ENCODE results near the gene WWP2.

WWP2 gene

DNA sequence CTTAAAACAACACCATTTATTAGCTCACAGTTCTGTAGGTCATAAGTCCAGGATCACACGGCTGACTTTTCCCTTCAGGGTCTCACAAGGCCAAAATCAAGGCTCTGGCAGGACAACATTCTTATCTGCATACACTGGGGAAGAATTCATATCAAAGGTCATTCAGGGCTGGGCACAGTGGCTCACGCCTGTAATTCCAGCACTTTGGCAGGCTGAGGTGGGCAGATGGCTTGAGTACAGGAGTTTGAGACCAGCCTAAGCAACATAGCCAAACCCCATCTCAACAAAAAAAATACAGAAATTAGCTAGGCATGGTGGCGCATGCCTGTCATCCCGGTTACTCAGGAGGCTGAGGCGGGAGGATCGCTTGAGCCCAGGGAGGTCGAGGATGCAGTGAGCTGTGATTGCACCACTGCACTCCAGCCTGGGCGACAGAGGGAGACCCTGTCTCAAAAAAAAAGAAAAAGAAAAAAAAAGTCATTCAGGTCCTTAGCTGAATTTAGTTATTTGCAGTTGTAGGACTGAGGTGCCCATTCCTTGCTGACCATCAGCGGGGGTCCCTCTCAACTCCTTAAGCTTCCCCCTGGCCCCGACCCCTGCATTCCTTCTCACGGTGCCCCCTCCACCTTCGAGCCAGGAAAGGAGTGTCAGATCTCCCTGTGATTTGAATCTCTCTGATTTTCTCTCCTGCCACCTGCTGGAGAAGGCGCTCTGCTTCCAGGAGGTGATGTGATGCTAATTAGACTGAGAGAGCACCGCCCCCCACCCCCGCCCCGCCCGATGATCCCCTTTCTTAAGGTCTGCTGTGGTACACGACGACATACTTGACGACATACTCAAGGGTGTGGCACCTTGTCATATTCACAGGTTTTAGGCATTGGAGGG lies 97.2 kb downstream of the WWP2 start:
- DNase-seq (ENCODE audit: low spot score) = no peak

GRCh38 chr16:69860233-69861231 lies 98.4 kb downstream of the WWP2 start:
- DNase-seq (ENCODE audit: low spot score) = no peak

DNA sequence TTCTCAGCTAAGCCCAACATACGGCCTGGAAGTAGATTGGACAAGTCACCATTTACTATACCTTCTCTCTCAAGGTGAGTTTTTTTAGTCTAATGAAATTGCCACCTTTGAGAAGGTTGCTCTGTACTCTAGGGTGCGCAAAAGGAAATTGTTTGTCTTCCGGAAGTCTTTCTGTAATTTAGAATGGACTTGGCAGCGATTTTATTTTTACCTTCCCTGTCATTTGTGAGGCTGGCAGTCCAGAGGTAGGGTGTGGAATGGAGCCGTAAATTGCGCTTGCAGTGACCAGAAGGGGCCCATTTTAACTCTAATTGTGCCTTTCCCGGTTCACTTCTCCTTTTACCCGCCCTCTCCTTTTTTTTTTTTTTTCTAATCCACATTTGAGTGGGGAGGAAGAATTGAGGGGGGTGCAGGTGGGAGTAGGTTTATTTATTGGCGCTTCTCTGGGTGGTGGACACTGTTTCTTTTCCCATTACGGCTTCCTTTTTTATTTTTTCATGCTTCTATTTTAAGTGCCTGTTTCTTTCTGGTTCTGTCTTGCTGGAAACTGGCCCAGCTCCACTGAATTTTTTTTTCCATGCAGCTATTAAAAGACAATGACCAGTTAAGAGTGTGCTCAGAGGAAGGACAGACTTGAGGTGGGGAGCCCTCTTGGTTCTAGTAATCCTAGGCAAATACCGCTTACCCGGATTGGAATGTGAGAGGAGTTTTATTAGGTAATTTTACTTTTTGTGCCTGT lies 99.3 kb downstream of the WWP2 start:
- DNase-seq (ENCODE audit: low spot score) = no peak

- DNase-seq (ENCODE audit: low spot score) = no peak
These were observed 101.5 kb downstream of the WWP2 start for GRCh38 chr16:69863401-69864281.

DNA sequence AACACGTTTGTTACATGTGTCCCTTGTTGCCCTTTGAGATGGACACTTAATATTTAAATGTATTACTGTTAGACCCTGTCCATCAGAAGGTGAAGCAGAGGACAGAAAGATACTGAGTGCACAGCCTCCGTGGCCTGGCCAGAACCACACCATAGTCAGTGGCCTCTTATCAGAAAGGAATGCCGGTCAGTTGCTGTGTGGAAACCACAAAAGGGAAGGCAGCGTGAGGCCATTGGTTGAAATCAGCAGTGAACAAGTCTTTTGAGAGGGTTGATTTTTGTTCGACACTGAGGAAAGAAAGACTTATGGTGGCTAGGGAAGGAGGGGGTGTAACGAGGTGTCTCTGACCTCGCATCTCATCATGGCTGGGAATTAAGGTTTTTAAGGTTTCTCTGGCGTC lies 103.6 kb downstream of the WWP2 start:
- DNase-seq (ENCODE audit: low spot score) = no peak

DNA sequence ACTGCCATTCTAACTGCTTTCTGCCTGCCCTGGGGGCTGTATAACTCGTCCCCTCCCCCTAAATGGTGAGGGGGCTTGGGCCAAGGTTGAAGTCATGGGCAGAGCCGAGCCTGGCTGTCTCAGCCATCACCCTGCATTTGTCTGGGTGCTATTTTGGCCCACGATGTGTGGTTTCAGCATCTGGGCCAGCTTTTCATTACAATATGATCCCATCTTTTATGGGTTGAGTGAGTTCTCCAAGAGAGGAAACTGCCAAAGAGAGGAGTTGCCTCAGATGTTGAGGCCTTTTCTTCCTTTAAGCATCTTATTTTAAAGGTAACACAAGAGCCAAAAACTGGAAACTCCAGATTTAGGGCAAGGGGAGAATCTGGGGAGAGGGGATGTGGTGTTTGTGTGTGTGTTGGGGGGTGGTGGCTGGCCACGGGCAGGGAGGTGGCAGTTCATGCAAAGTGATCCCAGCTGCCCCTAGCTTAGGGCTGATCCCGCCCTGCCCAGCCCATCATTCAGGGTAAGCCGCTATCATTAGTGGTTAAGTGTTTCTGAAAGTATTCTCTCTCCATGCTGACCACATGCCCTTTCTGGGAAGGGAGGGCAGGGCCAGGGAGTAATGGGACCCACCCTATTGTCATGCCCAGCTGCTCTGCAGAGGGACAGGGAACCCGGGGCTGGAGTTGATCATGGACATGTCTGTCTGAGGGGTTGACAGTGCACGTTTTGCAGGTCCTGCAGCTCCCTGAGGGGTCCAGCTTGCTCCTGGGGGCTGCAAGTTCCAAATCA lies 105.8 kb downstream of the WWP2 start:
- DNase-seq (ENCODE audit: low spot score) = no peak

DNA sequence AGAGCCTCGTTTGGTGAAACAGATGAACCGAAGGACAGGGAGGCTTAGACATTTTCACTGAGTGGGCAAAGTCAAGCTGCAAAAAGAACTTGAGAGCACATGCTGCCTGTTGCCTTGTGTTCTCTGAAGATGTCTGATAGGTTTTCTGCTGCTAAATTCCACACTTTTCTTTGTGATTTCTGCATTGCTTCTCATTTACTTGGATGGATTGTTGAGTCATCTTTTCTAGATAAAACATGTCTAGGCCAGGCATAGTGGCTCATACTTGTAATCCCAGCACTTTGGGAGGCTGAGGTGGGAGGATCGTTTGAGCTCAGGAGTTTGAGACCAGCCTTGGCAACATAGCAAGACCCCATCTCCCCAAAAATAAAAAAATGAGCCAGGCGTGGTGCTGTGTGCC lies 108.6 kb downstream of the WWP2 start:
- DNase-seq (ENCODE audit: low spot score) = no peak

- no peak for DNase-seq (ENCODE audit: low spot score)
These were observed 109.6 kb downstream of the WWP2 start for GRCh38 chr16:69871708-69872107.

GRCh38 chr16:69872888-69873287 lies 110.8 kb downstream of the WWP2 start:
- no peak for DNase-seq (ENCODE audit: low spot score)

GRCh38 chr16:69873783-69874182 lies 111.7 kb downstream of the WWP2 start:
- no peak for DNase-seq (ENCODE audit: low spot score)

- DNase-seq (ENCODE audit: low spot score) = no peak
These were observed 112.1 kb downstream of the WWP2 start for GRCh38 chr16:69874271-69874670.

DNA sequence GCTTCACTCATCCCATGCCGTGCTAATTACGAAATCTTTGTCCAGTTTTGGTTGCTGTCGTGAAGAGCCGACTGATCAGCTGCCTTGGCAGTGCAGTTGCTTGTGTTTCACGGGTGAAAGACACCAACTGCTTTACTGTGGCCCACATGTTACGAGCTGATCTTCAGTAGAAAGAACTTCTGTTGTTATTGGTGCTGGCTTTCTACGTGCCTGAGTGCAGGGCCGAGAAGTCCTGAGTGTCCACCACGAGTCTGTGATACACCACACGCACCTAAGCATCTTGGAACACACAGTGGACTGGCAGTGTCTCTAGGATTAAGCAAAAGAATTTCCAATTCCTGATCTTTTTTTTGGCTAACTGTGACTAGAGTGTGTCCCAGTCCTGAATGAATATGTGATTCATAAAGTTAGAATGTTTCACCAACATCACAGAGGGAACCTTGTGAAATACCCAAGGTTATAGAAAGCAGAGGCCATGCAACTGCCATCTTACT lies 118.6 kb downstream of the WWP2 start:
- no peak for DNase-seq (ENCODE audit: low spot score)

DNA sequence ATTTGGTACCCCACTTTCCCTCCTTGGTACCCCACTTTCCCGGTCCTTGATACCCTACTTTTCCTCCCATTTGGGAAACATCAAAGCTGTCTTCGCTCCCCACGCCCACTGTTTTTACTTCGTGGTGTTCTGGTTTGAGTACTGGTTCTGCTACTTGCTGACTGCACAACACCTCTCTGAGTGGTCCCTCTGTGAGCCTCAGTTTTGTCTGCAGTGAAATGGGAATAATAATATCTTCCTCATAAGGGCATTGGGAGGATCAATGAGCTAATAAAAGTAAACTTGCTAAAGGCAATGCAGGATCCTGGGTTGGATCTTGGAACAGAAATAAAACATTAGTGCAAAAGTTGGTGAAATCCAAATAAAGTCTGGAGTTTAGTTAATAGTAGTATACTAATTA lies 119.0 kb downstream of the WWP2 start:
- DNase-seq (ENCODE audit: low spot score) = no peak

GRCh38 chr16:69883744-69884143 lies 121.6 kb downstream of the WWP2 start:
- no peak for DNase-seq (ENCODE audit: low spot score)

DNA sequence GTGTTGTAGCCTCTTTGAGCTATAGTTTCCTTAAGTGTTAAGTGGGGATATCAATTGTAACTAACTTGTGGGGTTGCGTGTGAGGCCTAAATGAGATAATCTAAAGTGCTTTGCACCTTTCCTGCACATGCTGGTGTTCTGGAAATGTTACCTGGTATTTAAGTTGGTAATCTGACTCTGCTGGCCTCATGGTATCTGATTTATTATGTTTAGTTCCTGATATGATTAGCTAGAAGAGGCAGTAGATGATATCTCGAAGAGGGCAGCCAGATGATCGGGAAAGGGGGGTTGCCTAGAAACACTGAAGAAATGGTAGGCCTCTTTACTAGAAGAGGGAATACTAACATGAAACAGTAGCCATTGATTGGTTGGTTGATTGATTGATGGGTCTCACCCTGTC lies 123.6 kb downstream of the WWP2 start:
- no peak for DNase-seq (ENCODE audit: low spot score)

- DNase-seq (ENCODE audit: low spot score) = no peak
These were observed 124.6 kb downstream of the WWP2 start for GRCh38 chr16:69886726-69887125.

- no peak for DNase-seq (ENCODE audit: low spot score)
These were observed 126.0 kb downstream of the WWP2 start for GRCh38 chr16:69888005-69888590.

DNA sequence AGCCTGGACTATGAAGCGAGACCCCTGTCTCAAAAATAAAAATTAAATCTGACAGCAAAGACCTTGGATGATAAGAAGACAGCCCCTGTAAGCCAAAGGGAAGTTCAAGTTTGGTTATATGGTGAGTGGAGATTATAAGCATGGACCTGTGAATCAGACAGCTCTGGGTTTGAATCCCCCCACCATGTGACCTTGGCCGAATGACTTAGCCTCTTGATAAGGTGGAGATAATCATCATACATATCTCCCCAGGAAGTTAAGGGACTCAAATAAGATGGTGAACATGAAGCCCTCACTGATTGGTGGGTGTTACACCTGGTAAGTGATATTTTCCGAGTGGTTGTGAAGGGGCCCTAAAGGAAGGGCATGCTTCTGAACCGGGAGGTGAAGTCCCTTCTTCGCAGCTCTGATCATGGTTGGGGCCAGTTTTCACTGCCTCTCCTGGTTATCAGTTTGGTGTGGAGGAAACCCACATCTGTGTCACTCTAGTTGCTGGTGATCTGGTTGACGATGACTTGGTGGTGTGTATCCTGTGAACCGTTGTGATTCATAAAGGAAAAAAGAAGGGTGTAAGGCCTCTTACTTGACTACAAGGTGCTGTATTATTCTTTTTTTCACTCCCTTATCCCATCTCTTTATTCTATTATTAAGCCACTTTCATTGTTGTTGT lies 127.3 kb downstream of the WWP2 start:
- no peak for DNase-seq (ENCODE audit: low spot score)
